Prostate gland (tissue), 2 donors: ENCODE results near the gene CAPN13.

Experiments
- CTCF ChIP-seq, 4 experiments: fragments of 200-600 bp in 2 of 4; fragments of 450-650 bp in 2 of 4; sonication (generic) in 2 of 4; IDR thresholded peaks; 1 replicate in 3 of 4; 2 replicates in 1 of 4; pipeline ENCODE4 v1.5.1; 2016 to 2019; ENCODE audit warnings: antibody characterized with exemption in 4 of 4, mild to moderate bottlenecking in 2 of 4, moderate library complexity in 2 of 4
- POLR2A ChIP-seq: fragments of 450-650 bp; IDR thresholded peaks from one replicate; pipeline ENCODE4 v1.6.1; 2016; ENCODE audit warnings: antibody characterized with exemption, mild to moderate bottlenecking

GRCh38 chr2:30770816-30771576 lies 36.2 kb downstream of the CAPN13 start:
- no peak for TF ChIP-seq CTCF (IDR thresholded peaks at IDR 0.05)
- TF ChIP-seq POLR2A: no peak
